ENCODE measurements around the gene ARSG. TPM values are rescaled to one million over a fixed set of nuclear protein-coding genes. Genes with fewer than 3 reads are reported as not detected.

The ARSG gene
- polyA plus RNA-seq, 1 donor: 3.7 TPM

DNA sequence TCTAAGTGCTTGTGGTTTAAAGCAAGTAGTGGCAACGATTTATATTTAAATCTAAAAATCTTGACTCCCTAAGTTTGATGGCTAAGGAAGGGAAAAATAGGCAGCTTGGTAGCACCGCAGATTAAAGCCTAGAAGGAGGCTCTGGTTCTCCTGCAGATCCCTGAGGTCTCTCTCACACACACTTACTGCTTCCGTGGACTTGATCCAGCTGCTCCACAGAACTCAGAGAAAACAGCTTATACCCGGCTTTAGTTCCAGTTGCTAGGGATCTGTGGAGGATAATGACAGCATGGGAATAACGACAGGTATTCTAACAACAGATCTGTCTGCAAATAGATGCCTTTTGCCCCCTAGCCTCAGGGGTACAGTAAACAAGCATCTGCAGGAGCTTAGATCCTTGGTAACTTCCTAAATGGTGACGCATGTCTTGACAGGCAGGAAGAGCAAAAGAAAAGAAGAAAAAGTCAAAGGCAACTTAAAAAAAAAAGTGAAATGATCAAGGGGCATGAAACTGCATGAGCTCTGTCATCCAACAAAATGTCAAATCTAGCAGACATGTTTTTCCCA is 161.5 kb downstream of the ARSG start:
- DNase-seq (ENCODE audit: low read depth): no peak

DNA sequence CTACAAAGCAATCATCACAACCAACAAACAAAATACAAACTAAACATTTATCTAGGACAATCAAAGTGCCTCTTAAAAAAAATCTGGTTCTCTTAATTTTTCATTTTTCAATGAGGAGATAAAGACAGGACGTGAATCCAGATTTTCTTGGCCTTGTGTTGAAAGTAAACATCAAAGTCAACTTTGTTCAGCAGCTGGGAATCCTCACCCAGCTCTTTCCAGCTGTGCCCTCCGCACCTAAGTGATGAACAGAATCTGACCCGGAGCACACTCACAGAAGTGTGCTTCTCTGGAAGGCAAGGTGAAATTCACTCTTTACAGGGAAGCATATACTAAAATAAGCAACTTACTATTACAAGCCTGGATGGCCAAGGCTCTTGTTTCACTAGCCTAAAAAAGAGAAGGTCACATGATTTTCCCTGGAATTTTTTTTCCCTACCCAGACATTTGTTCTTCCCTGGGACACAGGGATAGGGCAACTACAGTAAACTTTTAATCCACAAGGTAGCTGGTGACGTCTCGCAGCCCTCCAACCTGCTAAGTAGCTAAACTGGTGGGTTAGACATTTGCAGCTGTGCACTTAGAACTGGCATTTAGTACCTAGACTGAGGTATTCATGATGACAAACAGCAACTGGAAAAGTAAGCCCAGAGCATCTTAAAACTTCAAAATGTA is 162.8 kb downstream of the ARSG start:
- DNase-seq (ENCODE audit: low read depth): no peak

DNA sequence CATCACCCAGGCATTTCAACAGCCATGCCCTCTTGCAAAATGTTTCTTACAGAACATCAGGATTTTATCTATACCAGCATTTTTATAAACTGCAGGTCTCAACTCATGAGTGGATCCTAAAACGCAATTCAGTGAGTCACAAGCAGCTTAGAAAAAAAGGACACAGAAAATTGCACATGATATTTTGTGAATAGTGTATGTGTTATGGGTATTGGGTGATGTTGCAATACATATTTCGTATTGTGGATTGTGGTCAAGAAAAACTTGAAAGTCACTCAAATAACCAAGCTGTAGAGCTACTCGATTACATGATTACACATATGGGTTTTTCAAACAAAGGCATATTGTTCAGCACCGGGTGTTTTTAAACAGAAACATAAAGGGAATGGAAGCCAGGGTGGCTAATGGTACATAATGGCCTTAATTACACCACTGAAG is 164.6 kb downstream of the ARSG start:
- no peak for DNase-seq (ENCODE audit: low read depth)

DNA sequence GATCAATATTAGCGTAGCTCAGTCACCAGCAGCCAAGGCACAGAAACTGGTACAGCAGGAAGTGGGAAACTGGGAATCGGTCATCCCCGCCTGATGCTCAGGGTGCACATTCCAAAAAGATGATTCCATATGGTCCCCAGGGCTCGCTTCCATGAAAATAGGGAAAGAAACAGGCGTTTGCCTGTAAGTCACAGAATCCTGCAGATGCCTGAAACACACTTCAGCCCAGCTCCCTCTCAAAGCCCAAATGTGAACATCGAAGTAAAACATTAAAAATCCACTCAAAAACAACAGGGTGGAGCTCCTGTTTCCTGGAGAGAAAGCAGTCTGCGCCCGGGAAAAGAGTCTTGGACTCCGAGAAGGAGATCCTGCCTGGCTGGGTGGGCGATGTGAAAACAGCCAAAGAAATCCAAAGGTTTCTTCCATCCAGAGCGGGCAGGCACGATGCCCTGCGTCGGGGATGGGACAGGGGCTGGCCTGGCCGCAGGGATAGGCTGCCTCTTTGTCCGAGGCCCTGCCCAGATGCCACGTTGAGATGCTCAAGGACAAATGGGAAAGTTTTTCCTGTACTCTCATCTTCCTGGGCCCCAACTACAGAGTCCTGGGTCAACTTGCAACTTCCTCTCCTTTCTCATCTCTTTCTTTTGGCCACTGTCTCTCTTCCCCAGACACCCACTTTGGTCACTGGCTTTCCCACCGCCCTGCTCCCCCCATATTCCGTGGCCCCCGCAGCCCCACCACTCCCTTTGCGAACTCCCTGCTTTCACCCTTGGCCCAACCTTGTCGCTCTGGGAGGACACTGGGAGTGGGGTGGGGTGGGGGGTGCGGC is 165.3 kb downstream of the ARSG start:
- no peak for DNase-seq (ENCODE audit: low read depth)

DNA sequence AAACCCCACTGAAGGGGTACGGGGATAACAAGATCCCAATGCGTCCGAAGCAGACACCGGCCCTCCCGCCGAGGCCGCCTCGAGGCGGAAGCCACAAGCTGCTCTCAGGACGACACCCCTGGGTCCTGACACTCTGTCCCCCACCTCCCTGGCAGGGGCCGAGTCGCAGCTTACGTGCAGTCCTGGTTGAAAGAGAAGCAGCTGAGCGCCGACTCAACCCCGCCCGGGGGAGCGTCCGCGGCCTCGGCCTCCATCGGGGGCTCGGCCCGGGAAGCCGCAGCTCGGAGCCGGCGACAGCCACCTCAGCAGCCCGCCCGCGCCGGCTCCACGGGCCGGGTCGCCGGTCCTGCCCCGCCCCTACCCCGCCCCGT is 165.9 kb downstream of the ARSG start, which contains the start of gene WIPI1:
Gene WIPI1 (minus strand): TSS at position 329 of the 371 bp plus-strand sequence. CDS start 75 bp downstream, at position 254.
- no peak for DNase-seq (ENCODE audit: low read depth)

DNA sequence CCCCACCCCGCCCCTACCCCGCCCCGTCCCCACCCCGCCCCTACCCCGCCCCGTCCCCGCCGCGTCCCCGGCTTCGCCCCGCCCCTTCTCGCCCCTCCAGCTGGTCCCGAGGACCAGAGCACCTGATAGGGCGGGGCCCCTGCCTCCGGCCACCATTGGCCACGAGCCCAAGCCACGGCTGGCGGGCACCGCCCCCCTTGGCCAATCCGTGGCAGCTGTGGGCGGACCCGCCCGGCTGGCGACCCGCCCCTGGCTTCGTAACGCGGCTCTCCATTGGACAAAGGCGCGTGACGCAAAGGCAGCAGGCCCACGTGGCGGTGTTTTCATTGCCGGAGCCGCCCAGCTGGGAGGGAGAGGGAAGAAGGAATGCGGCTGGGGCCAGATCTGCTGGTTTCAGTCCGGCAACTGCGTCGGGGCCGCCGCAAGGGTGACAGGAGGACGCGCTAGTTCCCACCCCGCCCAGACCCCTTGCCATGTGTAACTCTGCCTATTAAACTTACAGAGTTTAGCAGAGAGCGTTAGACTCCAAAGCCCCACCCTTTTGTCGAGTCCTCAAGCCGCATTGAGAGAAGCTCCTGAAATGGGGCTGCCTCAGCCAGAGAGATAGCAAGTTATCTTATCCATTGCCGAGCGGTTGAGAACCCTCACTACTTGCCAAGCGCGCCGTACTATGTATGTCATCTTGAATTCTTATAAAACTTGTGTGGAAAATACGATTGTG is 166.4 kb downstream of the ARSG start:
- peak; percentile 93 for DNase-seq (ENCODE audit: low read depth)

DNA sequence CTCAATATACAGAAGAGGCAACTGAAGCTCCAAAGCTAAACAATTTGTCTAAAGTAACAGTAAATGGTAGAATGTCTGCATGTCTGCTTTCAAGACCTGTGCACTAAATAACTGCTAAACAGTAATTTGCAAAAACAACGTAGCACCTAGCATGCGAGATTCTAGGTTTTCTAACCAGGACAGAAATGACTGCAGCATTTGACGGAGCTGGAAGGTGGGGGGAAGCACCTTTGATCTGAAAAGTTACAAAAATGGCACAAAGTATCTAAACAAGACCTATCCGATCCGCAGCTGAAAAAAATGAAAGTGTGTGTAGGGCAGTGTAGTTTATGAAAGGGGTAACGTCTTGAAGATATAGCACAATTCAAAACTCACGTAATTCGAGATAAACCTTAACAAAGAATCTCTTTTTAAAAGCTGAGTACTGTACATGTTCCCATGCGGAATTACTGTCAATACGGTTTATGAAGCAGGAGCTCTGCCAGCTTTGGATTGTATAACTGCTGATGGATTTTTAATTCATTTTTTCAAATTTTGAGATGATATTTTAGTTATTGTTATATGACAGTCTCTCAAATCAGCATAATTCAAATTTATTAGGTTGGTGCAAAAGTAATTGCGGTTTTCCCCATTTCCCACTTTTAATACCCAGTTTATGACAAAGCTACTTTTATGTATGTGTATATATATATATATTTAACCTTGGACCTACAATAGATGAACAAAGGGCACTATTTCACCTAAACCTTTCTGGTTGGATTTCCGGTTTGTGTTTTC is 167.2 kb downstream of the ARSG start:
- DNase-seq (ENCODE audit: low read depth): no peak

DNA sequence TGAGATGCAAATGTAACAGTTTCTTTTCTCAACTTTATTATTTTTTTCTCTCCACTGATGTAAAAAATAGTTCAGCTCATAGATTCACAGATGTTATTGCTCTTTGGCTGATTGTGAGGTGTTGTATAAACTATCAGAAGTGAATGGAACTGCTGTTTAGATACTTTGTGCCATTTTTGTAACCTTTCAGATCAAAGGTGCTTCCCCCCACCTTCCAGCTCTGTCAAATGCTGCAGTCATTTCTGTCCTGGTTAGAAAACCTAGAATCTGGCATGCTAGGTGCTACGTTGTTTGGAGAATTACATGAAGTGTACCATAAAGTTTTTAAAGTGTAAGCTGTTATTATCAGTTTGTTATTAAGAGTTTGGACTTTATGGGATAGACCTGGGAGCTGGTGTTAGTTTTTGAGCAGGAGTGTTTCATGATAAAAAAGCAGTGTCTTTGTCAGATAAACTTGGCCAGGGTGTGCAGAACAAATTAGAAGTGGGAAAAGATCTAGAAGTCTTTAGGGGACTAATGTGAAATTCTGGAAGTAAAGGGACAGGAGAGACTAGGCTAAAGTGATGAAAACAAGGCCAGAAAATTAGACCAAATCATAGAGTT is 167.8 kb downstream of the ARSG start:
- no peak for DNase-seq (ENCODE audit: low read depth)

DNA sequence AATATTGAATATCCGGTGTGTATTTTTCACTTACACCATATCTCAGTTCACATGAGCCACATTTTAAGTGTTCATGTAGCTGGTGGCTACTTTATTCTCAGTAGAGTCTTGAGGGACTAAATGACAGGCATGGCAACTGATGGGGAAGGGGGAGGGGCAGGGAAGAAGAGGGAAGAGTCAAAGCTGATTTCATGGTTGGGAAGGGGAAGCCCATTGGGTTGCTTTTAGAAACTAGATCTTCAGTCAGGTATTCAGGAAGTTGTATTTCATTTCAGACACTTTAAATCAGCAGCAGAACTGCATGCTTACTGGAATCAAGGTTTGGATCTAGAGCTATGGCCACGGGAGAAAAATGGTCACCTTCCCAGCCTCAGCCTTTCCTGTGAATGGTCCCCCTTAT is 168.9 kb downstream of the ARSG start:
- DNase-seq (ENCODE audit: low read depth): no peak

DNA sequence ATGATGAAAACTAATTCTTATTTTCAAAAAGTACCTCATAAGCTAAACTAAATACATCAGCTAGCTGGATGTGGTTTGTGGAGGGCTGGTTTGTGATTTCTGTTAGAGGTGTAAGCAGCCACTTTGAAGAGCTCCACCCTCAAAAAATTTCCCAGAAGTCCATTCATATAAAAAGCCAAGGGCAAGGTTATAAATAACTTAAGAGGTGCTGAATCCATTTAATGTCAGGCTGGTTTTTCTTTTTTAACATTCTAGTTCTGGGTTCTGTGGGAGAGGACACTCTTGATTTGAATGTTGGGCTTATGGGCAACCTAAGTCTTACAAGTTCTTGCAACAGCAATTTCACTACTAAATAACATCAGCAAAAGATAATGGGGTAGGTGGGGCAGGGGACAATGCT is 169.4 kb downstream of the ARSG start:
- no peak for DNase-seq (ENCODE audit: low read depth)

DNA sequence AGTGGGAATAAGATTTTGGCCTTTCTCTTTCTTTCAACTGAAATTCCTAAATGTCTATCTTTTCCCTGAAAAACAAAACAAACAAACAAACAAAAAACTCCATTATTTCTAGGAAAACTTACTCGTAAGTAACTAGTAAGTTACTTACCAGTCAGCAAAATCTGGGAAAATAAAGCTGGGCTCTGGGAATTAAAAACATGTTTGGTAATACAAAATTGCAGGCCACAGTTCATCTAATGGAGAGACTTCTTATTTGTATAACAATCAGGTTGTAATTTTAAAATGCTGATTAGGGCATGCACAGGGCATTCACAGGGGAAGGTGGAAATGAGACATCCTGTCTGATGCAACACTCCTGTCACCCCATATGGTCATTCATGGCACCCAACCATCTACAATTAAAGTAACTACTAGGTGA is 169.8 kb downstream of the ARSG start:
- no peak for DNase-seq (ENCODE audit: low read depth)

DNA sequence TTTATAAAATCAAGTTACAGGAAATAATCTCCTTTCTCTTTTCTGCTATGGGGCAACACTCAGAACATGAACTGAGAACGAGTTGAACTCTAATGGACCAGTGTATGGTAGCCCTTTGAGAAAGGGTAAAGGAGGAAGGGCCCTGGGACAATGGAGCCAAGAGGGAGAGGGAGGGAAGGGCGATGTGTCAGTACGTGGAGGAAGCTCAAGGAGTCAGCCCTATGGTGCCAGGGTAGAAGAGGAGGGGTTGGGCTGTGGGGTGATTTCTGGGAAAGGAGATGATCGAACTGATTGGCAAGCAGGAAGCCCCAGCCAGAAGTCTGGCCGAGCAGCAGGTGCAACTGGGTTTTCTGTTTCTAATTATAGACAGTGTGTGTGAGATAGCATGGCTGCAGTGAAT is 170.3 kb downstream of the ARSG start:
- no peak for DNase-seq (ENCODE audit: low read depth)

DNA sequence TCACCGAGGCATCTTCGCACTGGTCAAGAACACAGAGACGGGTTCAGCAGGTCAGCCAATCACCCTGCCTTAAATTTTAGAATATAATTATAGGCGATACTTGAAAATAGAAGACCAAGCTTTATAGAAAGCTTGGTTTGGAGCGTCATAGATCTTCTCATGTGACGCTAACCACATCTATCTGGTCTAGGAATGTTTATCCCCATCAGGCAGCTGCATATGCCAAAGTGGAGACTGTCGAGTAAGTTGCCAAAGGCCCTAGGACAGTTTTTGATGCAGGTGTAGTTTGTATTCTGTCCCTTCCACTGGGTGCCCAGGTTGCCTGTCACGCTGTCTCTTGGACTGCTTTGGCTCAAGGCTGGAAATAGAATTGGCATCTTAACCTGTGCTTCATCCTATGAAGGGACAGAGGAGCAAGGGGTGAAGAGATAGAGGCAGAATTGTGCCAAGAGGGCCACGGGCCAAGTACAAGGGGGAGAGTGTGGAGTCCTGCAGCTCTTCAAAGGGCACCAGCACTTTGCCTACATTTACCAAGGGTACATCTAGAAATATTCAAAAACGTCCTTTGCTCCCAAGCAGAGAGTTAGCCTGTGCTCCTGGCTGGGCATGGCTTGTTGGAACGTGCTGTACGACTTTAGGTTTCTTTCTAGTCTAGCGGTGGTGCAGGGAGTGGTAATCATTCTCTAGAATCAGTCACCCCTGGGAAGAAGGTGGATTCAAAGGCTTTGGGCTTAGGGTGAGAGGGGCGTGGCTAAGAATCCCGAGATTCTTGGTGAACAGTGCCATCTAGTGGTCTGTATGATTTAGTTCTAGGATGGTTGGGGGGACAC is 171.3 kb downstream of the ARSG start:
- DNase-seq (ENCODE audit: low read depth): no peak

DNA sequence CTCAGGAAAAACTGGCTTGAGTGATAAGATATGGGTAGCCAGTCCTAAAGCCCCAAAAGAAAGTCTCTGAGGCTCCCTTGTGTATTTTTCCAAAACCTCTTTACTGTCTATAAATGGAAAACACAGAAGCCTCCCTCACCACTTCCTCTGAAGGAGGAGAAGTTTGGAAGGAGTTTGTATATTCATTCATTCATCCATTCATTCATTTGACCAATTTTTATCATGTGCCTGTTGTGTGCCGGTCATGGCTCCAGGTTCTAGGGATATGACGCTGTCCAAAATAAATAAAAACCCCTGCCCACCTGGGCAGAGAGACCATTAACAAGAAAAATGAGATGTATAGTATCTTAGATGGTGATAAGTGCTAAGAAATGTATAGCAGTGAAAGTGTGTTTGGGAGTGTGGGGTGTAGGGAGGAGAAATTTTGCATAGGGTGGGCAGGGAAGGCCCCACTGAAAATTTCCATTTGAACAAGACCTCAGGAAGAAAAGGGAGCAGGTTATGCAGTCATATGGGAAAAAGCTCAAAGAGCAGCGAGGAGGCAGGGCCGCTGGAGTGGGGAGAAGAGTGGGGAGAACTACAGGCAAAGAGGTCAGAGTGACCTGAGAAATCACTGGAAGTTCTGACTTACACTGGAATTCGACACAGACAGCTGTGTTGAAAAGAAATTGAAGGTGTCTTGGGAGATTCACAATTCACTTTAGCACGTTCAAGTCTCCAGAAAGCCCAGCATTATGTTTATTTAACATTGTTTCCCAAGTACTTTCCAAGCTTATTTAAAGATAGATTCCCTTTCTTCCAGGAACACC is 172.1 kb downstream of the ARSG start:
- DNase-seq (ENCODE audit: low read depth): no peak

DNA sequence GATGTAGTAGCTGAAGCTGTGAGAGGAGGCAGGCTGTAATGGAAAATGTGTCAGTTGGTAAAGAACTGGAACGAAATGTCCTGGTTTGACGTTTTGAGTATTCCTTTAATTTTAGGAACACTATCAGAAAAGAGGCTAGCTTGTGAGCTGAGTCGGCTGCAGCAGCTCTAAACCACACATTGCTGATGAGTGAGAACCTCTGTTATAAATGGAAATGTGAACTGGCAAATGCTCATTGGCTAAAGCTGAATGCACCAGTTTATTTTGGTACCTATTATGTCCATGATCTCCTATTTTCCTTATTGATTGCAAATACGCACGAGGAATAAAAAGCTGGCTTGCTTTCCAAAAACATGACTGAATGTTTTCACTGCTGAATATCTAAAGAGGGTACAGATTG is 177.0 kb downstream of the ARSG start:
- DNase-seq (ENCODE audit: low read depth): no peak

DNA sequence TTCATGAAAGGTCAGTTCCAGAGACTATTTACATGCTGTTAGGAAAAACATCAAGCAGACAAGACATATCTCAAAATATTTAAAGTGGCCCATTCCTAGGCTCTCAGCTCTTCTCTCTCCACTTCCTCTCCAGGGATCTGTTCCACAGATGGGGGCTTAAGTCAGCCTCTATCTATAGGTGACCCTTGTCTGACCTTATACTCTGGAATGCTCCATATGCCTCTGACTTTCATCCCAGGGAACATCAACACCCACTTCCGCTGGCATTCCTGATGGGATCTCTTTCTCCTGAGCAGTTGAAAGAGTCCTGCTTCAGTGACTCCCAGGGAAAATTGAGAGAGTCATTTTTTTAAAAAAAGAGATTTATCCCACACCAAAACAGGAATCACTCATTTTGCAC is 177.5 kb downstream of the ARSG start:
- DNase-seq (ENCODE audit: low read depth): no peak
